Kasumi-1 (cell line): ENCODE measurements around the gene PYGO1.
"Not testable (repeated sequence)": the region's sequence is repeated elsewhere in the genome, so short reads cannot be mapped to it uniquely, and the experiment has no call there.

Experiments
- DNase-seq, 2 experiments: peaks; one replicate each; lab custom pipeline; 2025; lab: John Stamatoyannopoulos, UW

Gene PYGO1, protein sequence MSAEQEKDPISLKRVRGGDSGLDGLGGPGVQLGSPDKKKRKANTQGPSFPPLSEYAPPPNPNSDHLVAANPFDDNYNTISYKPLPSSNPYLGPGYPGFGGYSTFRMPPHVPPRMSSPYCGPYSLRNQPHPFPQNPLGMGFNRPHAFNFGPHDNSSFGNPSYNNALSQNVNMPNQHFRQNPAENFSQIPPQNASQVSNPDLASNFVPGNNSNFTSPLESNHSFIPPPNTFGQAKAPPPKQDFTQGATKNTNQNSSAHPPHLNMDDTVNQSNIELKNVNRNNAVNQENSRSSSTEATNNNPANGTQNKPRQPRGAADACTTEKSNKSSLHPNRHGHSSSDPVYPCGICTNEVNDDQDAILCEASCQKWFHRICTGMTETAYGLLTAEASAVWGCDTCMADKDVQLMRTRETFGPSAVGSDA

GRCh38 chr15:55588070-55588814, at the start of gene PYGO1:
PYGO1 (minus strand) TSS chr15:55588345; CDS start chr15:55587883, 462 bp downstream.
- DNase-seq, result peak; percentile 39 to 59

GRCh38 chr15:55637086-55637485, 48.9 kb upstream of the PYGO1 start:
- no peak for DNase-seq

GRCh38 chr15:55633731-55634130, 45.6 kb upstream of the PYGO1 start:
- no peak for DNase-seq

- no peak for DNase-seq
Observed at GRCh38 chr15:55632434-55632833, 44.3 kb upstream of the PYGO1 start.

DNA sequence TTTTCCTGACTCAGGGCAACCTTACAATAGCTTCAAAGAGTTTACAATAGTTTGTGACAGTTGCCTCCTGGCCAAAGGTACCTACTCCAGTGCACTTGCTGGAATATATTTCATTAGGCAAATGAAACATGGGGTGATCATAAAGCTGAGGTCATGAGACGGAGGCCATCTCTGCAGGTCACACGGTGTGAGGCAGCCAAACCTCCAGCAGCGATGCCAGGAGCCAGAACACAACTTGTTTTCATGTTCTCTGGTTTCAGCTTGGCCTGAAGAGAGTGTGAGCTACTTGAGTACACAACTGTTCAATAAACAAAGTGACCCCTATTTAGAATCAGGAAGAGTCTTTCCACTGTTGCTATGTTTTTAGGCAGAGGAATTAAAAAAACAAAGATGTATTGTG, 42.7 kb upstream of the PYGO1 start:
- DNase-seq, result no peak

DNA sequence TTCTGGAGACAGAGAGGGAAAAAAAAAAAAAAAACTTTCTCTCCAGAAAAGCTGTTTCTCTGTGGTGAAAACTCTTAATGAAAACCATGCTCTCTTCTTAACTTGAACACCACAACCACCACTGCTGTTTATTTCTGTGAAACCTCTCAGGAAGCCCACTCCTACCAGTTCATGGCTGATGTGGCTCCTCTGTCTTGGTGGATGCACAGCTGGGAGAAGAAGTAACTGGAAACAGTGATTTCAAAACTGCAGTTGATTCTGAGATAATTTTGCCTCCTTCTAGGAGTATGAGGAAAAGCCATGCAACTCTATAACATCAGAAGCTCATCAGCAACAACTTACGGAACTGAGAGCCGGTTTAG, 40.2 kb upstream of the PYGO1 start:
- no peak for DNase-seq

GRCh38 chr15:55627730-55628368, 39.7 kb upstream of the PYGO1 start:
- no peak for DNase-seq

- DNase-seq, result no peak
Observed at GRCh38 chr15:55619783-55620182, 31.6 kb upstream of the PYGO1 start.

GRCh38 chr15:55618387-55618786, 30.2 kb upstream of the PYGO1 start:
- no peak for DNase-seq

DNA sequence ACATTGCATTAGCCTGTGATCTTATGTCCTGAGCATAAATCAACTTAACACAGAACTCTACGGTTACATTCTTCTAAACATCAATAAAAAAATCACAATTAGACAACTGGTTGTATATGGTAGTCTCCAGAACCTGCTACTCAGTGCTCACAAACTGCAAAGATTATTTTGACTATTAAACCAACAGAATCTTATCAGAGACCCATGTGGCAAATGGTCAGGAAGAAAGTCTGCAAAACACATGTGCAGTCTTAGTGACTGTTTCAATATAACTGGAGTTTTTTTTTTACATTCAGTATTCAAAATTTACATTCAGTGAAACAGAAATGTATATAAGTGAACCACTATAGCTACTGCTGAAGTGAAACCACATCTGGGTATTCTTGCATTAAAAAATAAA, 27.3 kb upstream of the PYGO1 start:
- DNase-seq, result no peak

GRCh38 chr15:55613727-55614126, 25.6 kb upstream of the PYGO1 start:
- no peak for DNase-seq

DNA sequence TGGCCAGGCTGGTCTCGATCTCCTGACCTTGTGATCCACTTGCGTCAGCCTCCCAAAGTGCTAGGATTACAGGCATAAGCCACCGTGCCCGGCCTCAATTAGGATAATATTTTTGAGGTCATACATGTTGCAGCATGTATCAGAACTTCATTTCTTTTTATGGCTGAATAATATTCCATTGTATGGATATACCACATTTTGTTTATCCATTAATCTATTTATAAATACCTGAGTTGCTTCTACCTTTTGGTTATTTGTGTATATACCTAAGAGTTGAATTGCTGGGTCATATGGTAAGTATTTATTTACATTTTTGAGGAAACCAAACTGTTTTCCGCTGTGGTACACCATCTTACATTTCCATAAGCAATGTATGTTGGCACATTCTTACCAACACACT, 18.1 kb upstream of the PYGO1 start:
- no peak for DNase-seq

- no peak for DNase-seq
Observed at GRCh38 chr15:55601374-55601773, 13.2 kb upstream of the PYGO1 start.

DNA sequence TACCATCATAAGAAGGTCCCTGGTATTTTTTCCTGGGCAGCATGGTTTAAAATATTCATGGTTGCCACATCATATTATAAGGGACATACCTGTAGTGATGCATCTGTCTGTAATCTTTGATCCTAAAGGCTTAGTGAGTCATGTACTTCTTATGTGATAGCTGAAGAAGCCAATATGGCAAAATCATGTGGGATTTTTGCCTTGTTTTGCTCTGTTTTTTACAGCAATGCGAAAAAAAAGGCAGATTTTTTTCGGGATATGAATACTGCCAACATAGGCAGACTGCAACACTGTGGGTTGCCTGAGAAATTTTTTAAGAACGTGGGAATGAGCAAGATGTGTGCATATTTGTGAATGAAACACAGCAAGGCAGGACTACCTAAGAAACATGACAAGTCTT, 11.3 kb upstream of the PYGO1 start:
- DNase-seq, result no peak

DNA sequence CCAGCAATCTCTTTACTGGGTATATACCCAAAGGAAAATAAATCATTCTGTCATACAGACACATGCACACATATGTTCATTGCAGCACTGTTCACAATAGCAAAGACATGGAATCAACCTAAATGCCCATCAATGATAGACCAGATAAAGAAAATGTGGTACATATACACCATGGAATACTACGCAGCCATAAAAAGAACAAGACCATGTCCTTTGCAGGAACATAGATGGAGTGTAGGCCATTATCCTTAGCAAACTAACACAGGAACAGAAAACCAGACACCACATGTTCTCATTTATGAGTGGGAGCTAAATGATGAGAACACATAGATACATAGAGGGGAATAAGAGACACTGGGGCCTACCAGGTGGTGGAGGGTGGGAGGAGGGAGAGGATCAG, 4.9 kb upstream of the PYGO1 start:
- not testable (repeated sequence) for DNase-seq

DNA sequence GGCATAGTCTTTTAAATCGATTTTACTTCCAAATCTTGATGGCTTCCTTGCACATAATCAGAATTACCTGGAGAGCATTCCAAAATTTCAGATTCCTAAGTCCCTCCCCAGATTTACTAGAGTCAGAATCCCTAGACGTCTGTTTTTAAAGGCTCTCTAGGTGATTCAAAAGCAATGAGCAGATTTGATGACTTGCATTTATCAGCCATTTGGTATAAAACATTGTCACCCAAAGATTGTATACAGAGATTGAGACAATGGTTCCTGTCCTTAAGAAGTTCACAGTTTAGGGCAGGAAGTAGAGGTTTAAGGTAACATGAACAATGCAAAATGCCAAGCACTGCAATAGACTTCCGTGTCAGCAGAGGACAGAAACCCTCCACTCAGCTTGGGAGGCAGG, 2.6 kb upstream of the PYGO1 start:
- DNase-seq, result no peak

DNA sequence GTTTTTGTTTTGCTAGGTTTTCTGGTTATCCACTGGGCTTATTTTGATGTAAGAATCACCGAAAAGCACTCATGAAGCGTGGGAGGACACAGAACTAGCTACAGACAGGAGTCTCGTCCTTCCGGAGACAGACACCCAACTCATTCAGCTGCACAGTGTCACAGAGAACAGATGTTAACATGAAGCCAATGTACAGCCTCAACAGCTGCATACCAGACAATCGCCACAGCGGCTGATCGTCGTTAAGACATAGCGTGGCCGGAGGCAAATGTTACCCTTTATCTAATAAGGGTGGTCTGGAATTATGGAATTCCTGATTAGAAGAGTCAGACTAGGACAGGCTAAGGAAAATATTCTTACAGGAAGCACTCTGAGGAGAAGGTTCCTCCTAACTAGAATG, 1.1 kb upstream of the PYGO1 start:
- DNase-seq, result no peak

GRCh38 chr15:55588815-55589115, 620 bp upstream of the PYGO1 start:
- DNase-seq, result no peak

- no peak for DNase-seq
Observed at GRCh38 chr15:55587321-55588069, 650 bp downstream of the PYGO1 start.

DNA sequence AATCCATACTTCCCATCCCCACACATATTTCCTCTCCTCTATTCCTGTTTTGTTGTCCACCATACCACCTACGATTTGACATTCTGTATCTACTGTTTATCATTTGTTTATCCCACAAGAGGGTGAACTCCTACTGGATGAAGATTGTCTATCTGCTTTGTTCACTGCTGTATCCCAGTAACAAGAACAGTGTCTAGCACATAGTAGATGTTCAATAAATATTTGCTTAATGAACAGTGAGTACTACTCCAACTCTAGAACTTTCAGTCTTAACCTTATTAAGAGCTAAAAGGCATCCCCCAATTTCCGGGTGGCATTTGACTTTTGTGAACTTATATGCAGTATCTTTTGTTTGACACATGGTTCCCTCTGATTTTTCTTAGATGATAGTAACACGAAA, 1.3 kb downstream of the PYGO1 start:
- DNase-seq, result no peak

- DNase-seq, result no peak
Observed at GRCh38 chr15:55576943-55577342, 11.2 kb downstream of the PYGO1 start.

DNA sequence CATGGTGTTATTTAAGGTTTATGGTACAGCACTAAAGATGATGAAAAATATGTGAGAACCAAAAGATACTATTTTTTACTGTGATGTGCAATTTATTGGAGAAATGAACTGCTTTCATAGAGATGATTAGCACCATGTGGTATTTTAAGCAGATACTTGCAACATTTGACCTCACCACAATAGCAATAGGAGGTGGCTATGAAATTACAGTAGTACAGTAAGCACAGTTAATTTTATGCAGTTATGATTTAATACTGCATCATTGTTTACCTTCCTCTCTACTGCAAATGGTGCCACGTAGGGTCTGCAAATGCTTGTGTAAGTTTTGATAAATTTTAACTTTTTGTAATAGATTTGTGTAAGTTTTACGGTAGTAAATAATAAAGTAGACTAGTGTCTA, 14.0 kb downstream of the PYGO1 start:
- DNase-seq, result no peak

- DNase-seq, result no peak
Observed at GRCh38 chr15:55573224-55573623, 14.9 kb downstream of the PYGO1 start.
